ENCODE results near the gene PGGT1B.

GRCh38 chr5:115236599-115236998 is 26.1 kb downstream of the PGGT1B start:
- TF ChIP-seq CTCF (IDR thresholded peaks at IDR 0.05) (no peak), EP300 (IDR thresholded peaks at IDR 0.05) (no peak)

Measured in ovary (tissue), 3 donors.